GM23338 (cell line): ENCODE results near the gene MED19.

Source experiments
- CREB1 ChIP-seq: fragments of 250-450 bp; sonication (Bioruptor Pico); IDR thresholded peaks from 2 replicates; pipeline ENCODE4 v1.5.0; 2020; ENCODE audit warnings: low read depth, mild to moderate bottlenecking, moderate library complexity
- CTCF ChIP-seq, 2 experiments: fragments of 200-600 bp in 1 of 2; sonication (generic) in 1 of 2; conservative IDR thresholded peaks; 2 replicates each; pipeline versions ENCODE4 v1.5.1 to v1.6.1; 2016 to 2017; ENCODE audit warnings: antibody characterized with exemption in 2 of 2, low read depth in 2 of 2, mild to moderate bottlenecking in 2 of 2, moderate library complexity in 1 of 2
- EZH2 ChIP-seq: fragments of 200-600 bp; sonication (generic); IDR thresholded peaks from one replicate; pipeline ENCODE4 v1.8.0; 2017; ENCODE audit warnings: antibody characterized with exemption, mild to moderate bottlenecking, low read depth; ENCODE audit not compliant: unreplicated experiment
- POLR2AphosphoS5 ChIP-seq: IDR thresholded peaks from 2 replicates; pipeline ENCODE4 v1.6.1; 2016; ENCODE audit warnings: antibody characterized with exemption, low read depth
- TF ChIP-seq, protein P1 (sequence below): IDR thresholded peaks from one replicate; pipeline ENCODE4 v1.6.1; 2018; ENCODE audit warnings: antibody characterized with exemption; ENCODE audit not compliant: unreplicated experiment

- TF ChIP-seq CTCF (conservative IDR thresholded peaks at IDR 0.05; ENCODE audit: low read depth in 2 of 2): no peak
- TF ChIP-seq CREB1 (CRISPR knock-in tag): no peak
- no peak for TF ChIP-seq EZH2
- TF ChIP-seq, protein P1, sequence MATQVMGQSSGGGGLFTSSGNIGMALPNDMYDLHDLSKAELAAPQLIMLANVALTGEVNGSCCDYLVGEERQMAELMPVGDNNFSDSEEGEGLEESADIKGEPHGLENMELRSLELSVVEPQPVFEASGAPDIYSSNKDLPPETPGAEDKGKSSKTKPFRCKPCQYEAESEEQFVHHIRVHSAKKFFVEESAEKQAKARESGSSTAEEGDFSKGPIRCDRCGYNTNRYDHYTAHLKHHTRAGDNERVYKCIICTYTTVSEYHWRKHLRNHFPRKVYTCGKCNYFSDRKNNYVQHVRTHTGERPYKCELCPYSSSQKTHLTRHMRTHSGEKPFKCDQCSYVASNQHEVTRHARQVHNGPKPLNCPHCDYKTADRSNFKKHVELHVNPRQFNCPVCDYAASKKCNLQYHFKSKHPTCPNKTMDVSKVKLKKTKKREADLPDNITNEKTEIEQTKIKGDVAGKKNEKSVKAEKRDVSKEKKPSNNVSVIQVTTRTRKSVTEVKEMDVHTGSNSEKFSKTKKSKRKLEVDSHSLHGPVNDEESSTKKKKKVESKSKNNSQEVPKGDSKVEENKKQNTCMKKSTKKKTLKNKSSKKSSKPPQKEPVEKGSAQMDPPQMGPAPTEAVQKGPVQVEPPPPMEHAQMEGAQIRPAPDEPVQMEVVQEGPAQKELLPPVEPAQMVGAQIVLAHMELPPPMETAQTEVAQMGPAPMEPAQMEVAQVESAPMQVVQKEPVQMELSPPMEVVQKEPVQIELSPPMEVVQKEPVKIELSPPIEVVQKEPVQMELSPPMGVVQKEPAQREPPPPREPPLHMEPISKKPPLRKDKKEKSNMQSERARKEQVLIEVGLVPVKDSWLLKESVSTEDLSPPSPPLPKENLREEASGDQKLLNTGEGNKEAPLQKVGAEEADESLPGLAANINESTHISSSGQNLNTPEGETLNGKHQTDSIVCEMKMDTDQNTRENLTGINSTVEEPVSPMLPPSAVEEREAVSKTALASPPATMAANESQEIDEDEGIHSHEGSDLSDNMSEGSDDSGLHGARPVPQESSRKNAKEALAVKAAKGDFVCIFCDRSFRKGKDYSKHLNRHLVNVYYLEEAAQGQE: no peak
- no peak for TF ChIP-seq POLR2AphosphoS5
Measured at GRCh38 chr11:57758174-57758573, 46.2 kb upstream of the MED19 start.
